Stomach (tissue), 9 donors: ENCODE results near the gene ARTN. TPM values are rescaled to one million over a fixed set of nuclear protein-coding genes. Genes with fewer than 3 reads are reported as not detected.
A peak's percentile ranks its signal among the peaks of the same experiment; 100 is the strongest.

Source experiments
- DNase-seq, 2 donors: peaks; one replicate each; pipeline versions ENCODE4 v3.0.0 to v3.0.0-alpha.2; 2013 to 2019
- H3K27ac ChIP-seq, 5 donors: fragments of 200-600 bp in 4 of 5; sonication (generic) in 4 of 5; one replicate each; pipeline ENCODE4 v1.5.1; 2013 to 2019; ENCODE audit warnings: mild to moderate bottlenecking in 1 of 5, moderate library complexity in 1 of 5
- H3K27me3 ChIP-seq, 3 donors: fragments of 200-600 bp; sonication (generic); one replicate each; pipeline ENCODE4 v1.5.1; 2017 to 2019; ENCODE audit warnings: mixed run types in 1 of 3
- H3K36me3 ChIP-seq, 4 donors: fragments of 200-600 bp; sonication (generic); 1 replicate in 3 of 4; 2 replicates in 1 of 4; pipeline ENCODE4 v1.5.1; 2016 to 2019
- H3K4me1 ChIP-seq, 4 donors: fragments of 200-600 bp; sonication (generic); one replicate each; pipeline ENCODE4 v1.5.1; 2016 to 2019
- H3K4me3 ChIP-seq, 4 donors: fragments of 200-600 bp; sonication (generic) in 3 of 4; one replicate each; pipeline ENCODE4 v1.5.1; 2016 to 2019; ENCODE audit warnings: mild to moderate bottlenecking in 1 of 4
- H3K9me3 ChIP-seq, 4 donors: fragments of 200-600 bp; sonication (generic); one replicate each; pipeline ENCODE4 v1.5.1; 2016 to 2019
- CTCF ChIP-seq, 7 experiments: fragments of 450-650 bp in 4 of 7; fragments of 200-600 bp in 3 of 7; sonication (generic) in 3 of 7; IDR thresholded peaks; one replicate each; pipeline ENCODE4 v1.5.1; 2016 to 2019; ENCODE audit warnings: antibody characterized with exemption in 7 of 7, control low read depth in 2 of 7, mild to moderate bottlenecking in 1 of 7
- EP300 ChIP-seq: sonication (generic); formaldehyde crosslinking; IDR thresholded peaks from one replicate; pipeline ENCODE4 v1.6.1; 2017; ENCODE audit warnings: antibody characterized with exemption
- POLR2A ChIP-seq, 4 donors: fragments of 450-650 bp; IDR thresholded peaks; one replicate each; pipeline ENCODE4 v1.6.1; 2016; ENCODE audit warnings: antibody characterized with exemption in 4 of 4, control low read depth in 2 of 4, mild to moderate bottlenecking in 1 of 4, moderate library complexity in 1 of 4
- POLR2AphosphoS5 ChIP-seq, 3 donors: sonication (generic); formaldehyde crosslinking; IDR thresholded peaks; one replicate each; pipeline ENCODE4 v1.6.1; 2016; ENCODE audit warnings: antibody characterized with exemption in 3 of 3
- WGBS, 5 donors: extraction: QIAGEN DNeasy Blood & Tissue Kit in 3 of 5; methylation state at CpG; one replicate each; pipeline versions ENCODE4 v1.1.5 to v1.1.7; 2013 to 2018; 5-methylcytosine and 5-hydroxymethylcytosine counted together
- intact Hi-C: fragments of 100-400 bp; cut with DNase I; formaldehyde crosslinking; loops from one replicate; pipeline ENCODE4 v1.15.1; 2023; ENCODE audit warnings: low total_unique reads
- polyA plus RNA-seq, 3 donors: library from polyadenylated mRNA; stranded (reverse); fragments of 200-250 nt; gene quantifications; one replicate each; pipeline ENCODE4 v1.2.3, GENCODE V29; 2013
- total RNA-seq, 5 donors: library from RNA; depleted of rRNA; stranded (reverse); fragments of >200 nt; gene quantifications; one replicate each; pipeline versions ENCODE4 v1.1.0 to v1.2.3, GENCODE V29; 2014 to 2016
- donor health status: healthy with polysubstance abuse.
- donor health status: Bipolar disorder and iron deficiency.
- donor health status: healthy.

Gene ARTN
- total and polyA plus RNA-seq, 8 donors: 0.44 to 4.8 (median 2.6) TPM; not detected in 4

GRCh38 chr1:43947061-43947873 is 13.7 kb downstream of the ARTN start:
- WGBS, 5 donors: 4 to 7% (median 5%) methylated on average over 18 to 27 of the region's 27 CpGs
- Histone ChIP-seq H3K4me1 (peaks cover 32 to 56% (median 43%) of the 10 kb centered on the region in 4 donors), H3K36me3 (peaks cover 6 to 22% (median 18%) of the 10 kb centered on the region in 4 donors), H3K9me3 (no peaks in the 10 kb centered on the region), H3K4me3 (peak overlapping the region; percentile 63 to 91 (median 82)), H3K27ac (peak overlapping the region; percentile 96 to 99 (median 97)), H3K27me3 (no peaks in the 10 kb centered on the region)
- intact Hi-C loops: no loop called here
- no peak for DNase-seq
- TF ChIP-seq EP300 (no peak), POLR2AphosphoS5 (IDR thresholded peaks at IDR 0.05) (no peak), POLR2A (IDR thresholded peaks at IDR 0.05) (no peak), CTCF (IDR thresholded peaks at IDR 0.05) (no peak)

- intact Hi-C loops: no loop called here
- H3K27ac ChIP-seq: peak overlapping the region in 3 of 5 donors; percentile 96 to 98 (median 97)
- H3K4me3 ChIP-seq: peak overlapping the region; percentile 63 to 91 (median 82)
- H3K9me3 ChIP-seq: no peaks in the 10 kb centered on the region
- 20 to 32% (median 24%) methylated on average over 3 of the region's 3 CpGs for WGBS, 5 donors
- H3K36me3 ChIP-seq: peaks cover 6 to 22% (median 18%) of the 10 kb centered on the region in 4 donors
- TF ChIP-seq EP300 (no peak), POLR2A (IDR thresholded peaks at IDR 0.05) (no peak), CTCF (IDR thresholded peaks at IDR 0.05) (no peak), POLR2AphosphoS5 (IDR thresholded peaks at IDR 0.05) (no peak)
- H3K27me3 ChIP-seq: no peaks in the 10 kb centered on the region
- H3K4me1 ChIP-seq: peaks cover 32 to 63% (median 43%) of the 10 kb centered on the region in 4 donors
- DNase-seq: peak in 1 of 2 donors; percentile 34
Measured at GRCh38 chr1:43947874-43948437, 14.4 kb downstream of the ARTN start.

DNA sequence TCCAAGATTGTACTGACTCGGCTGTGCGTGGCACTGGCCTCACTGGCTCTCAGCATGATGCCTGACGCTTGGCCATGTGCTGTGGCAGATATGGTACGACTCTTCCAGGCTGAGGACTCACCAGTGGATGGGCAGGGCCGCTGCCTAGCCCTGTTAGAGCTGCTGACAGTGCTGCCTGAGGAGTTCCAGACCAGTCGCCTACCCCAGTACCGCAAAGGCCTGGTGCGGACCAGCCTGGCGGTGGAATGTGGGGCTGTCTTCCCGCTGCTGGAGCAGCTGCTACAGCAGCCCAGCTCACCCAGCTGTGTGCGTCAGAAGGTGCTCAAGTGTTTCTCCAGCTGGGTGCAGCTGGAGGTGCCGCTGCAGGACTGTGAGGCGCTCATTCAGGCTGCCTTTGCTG is 16.1 kb downstream of the ARTN start:
- TF ChIP-seq POLR2A (IDR thresholded peaks at IDR 0.05): no peak
- TF ChIP-seq EP300: no peak
- no peak for TF ChIP-seq CTCF (IDR thresholded peaks at IDR 0.05)
- TF ChIP-seq POLR2AphosphoS5 (IDR thresholded peaks at IDR 0.05): no peak
- H3K4me1 ChIP-seq: peaks cover 32 to 65% (median 39%) of the 10 kb centered on the region in 4 donors
- no peak for DNase-seq
- peaks cover 6 to 22% (median 18%) of the 10 kb centered on the region in 4 donors for H3K36me3 ChIP-seq
- no peaks in the 10 kb centered on the region for H3K9me3 ChIP-seq
- H3K27ac ChIP-seq: no peak overlapping the region
- intact Hi-C loops: no loop called here
- no peaks in the 10 kb centered on the region for H3K27me3 ChIP-seq
- 44 to 90% (median 86%) methylated on average over 3 to 13 of the region's 13 CpGs for WGBS, 5 donors
- no peak overlapping the region for H3K4me3 ChIP-seq

GRCh38 chr1:43951021-43951985 is 17.7 kb downstream of the ARTN start:
- H3K4me3 ChIP-seq: no peak overlapping the region
- no peaks in the 10 kb centered on the region for H3K9me3 ChIP-seq
- H3K27ac ChIP-seq: no peak overlapping the region
- DNase-seq: no peak
- TF ChIP-seq EP300 (no peak), CTCF (IDR thresholded peaks at IDR 0.05) (no peak), POLR2AphosphoS5 (IDR thresholded peaks at IDR 0.05) (no peak), POLR2A (IDR thresholded peaks at IDR 0.05) (no peak)
- WGBS, 5 donors: 85 to 91% (median 88%) methylated on average over 4 of the region's 4 CpGs
- no peaks in the 10 kb centered on the region for H3K27me3 ChIP-seq
- H3K4me1 ChIP-seq: peaks cover 19 to 50% (median 25%) of the 10 kb centered on the region in 4 donors
- intact Hi-C loops: no loop called here
- H3K36me3 ChIP-seq: peaks cover 6 to 29% (median 24%) of the 10 kb centered on the region in 4 donors
